ENCODE data around the gene SLPI.

SLPI gene

DNA sequence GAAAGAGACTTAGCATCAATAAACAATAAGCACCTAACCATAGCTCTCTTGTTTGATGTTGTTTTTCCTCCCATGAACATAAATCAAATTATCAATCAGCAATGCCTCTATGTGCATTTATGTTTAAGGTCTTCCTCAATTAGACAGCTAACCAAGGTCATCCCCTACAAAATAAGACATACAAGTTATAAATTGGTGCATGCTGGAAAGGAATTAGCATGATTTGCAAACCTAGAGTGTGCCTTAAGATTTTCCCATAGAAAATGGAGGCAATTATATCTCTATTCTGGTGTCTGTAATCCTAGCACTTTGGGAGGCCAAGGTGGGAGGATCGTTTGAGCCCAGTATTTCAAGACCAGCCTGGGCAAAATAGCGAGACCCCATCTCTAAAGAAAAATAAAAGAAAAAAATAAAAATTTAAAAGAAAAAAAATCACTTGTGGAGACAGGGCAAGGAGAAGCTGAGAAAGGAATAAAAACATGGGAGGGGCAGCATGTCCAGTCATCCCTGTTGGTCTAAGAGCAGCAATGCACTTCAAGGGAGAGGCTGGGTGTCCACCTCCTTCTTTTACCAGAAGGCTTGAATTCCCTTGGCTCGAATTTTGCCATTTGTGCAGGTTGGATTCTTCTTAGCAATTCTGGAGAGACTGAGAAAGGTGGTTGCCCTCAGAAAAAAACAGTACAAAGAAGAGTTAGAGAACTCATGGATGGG is 9.3 kb upstream of the SLPI start:
- no peak for DNase-seq (ENCODE audit: low spot score)
- TF ChIP-seq, protein P1, sequence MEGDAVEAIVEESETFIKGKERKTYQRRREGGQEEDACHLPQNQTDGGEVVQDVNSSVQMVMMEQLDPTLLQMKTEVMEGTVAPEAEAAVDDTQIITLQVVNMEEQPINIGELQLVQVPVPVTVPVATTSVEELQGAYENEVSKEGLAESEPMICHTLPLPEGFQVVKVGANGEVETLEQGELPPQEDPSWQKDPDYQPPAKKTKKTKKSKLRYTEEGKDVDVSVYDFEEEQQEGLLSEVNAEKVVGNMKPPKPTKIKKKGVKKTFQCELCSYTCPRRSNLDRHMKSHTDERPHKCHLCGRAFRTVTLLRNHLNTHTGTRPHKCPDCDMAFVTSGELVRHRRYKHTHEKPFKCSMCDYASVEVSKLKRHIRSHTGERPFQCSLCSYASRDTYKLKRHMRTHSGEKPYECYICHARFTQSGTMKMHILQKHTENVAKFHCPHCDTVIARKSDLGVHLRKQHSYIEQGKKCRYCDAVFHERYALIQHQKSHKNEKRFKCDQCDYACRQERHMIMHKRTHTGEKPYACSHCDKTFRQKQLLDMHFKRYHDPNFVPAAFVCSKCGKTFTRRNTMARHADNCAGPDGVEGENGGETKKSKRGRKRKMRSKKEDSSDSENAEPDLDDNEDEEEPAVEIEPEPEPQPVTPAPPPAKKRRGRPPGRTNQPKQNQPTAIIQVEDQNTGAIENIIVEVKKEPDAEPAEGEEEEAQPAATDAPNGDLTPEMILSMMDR (IDR thresholded peaks at IDR 0.05; ENCODE audit: borderline replicate concordance, control extremely low read depth, extremely low read depth, insufficient read depth, missing control alignments): no peak
- in situ Hi-C loops (cut with MboI; ENCODE audit: low sequenced_read_pairs, unreplicated experiment): no loop called here

DNA sequence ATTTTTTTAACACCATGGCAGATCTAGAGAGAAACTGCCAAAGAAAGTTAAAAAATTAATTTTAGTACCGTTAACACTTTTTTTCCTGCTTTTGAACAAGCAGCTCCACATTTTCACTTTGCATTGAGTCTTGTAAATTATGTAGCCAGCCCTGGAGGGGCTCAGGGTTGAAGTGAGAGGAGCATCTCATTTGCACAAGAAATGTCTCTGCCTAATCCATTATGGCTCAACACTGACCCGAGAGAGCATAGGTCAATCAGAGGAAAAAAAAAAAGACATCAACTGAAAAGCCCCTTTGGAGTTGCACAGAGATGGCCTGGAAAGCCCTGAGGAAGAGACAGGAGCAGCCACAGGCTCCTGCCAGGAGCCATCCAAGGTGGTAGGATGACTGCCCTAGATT is 4.3 kb upstream of the SLPI start:
- DNase-seq (ENCODE audit: low spot score): no peak
- TF ChIP-seq, protein P1 (IDR thresholded peaks at IDR 0.05; ENCODE audit: borderline replicate concordance, control extremely low read depth, extremely low read depth, insufficient read depth, missing control alignments): no peak
- in situ Hi-C loops (cut with MboI; ENCODE audit: low sequenced_read_pairs, unreplicated experiment): no loop called here

DNA sequence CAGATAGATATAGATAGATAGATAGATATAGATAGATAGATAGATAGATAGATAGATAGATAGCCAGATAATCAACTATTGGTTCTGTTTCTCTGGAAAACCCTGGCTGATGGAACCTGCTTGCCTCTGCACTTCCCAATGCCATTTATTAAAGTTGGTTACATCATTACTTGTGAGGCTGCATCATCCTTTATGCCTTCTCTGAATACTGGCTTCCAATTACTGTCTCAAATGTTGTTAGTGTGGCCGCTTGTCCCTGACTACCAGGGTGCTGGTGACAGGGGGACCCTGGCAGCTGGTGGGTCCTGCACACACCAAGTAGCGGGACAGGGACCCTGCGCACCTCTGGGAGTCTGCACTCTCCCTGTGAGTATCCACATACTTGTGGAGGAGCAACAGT is 3.9 kb upstream of the SLPI start:
- DNase-seq (ENCODE audit: low spot score): no peak

DNA sequence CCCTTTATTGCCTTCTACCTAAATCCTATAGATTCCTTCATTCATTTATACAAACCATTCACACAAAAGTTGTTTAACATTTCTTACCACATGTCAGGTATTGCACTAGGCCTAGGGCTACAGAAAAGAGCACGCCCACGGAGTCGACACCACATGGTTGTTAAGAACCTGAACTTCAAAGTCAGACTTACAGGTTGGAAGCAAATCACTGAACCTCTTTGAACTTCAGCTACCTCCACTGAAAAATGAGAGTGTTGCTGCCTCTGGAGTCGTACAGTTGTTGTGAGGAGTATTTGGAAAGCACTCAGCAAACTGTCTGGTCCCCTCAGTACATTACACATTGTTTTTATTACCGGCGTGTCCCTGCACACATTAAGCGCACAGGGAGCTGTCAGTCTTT is 3.3 kb upstream of the SLPI start:
- in situ Hi-C loops (cut with MboI; ENCODE audit: low sequenced_read_pairs, unreplicated experiment): no loop called here
- TF ChIP-seq, protein P1 (IDR thresholded peaks at IDR 0.05; ENCODE audit: borderline replicate concordance, control extremely low read depth, extremely low read depth, insufficient read depth, missing control alignments): no peak
- no peak for DNase-seq (ENCODE audit: low spot score)

More for the DNA sequence above, 3.9 kb upstream of the SLPI start:
- in situ Hi-C loops (cut with MboI; ENCODE audit: low sequenced_read_pairs, unreplicated experiment): no loop called here
- TF ChIP-seq, protein P1 (IDR thresholded peaks at IDR 0.05; ENCODE audit: borderline replicate concordance, control extremely low read depth, extremely low read depth, insufficient read depth, missing control alignments): no peak

DNA sequence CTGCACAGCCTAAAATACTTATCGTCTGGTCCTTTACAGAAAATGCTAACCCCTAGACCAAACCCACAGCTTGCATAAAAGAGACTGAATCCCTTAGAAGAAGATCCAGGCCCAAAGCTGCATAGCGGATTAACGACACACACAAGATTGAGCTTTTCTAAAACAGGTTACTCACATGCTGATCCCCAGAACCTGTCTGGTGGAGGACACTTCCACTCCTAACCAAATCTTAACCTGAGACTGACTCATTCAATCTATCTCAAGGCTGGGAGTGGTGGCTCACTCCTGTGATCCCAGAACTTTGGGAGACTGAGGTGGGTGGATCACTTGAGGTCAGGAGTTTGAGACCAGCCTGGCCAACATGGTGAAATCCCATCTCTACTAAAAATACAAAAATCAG is 2.8 kb upstream of the SLPI start:
- TF ChIP-seq, protein P1 (IDR thresholded peaks at IDR 0.05; ENCODE audit: borderline replicate concordance, control extremely low read depth, extremely low read depth, insufficient read depth, missing control alignments): no peak
- DNase-seq (ENCODE audit: low spot score): no peak
- in situ Hi-C loops (cut with MboI; ENCODE audit: low sequenced_read_pairs, unreplicated experiment): no loop called here

DNA sequence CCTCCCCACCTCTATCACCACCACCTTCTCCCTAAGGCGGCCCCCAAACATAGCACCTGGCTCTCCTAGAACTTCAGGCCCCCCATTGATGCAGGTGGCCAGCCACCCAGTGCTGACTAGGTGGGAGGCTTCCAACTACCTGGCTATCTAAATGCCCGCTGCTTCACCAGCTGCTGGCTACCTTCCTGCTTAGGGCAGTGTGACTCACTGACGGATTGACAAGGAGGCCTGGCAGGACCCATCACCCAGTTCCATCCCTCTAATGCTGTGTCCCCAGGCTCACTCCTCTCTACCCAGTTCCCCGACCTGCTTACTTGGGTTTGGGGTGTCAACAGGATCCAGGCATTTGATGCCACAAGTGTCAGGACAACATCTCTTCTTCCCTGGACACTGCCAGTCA is 1.1 kb downstream of the SLPI start:
- TF ChIP-seq, protein P1 (IDR thresholded peaks at IDR 0.05; ENCODE audit: borderline replicate concordance, control extremely low read depth, extremely low read depth, insufficient read depth, missing control alignments): no peak
- no peak for DNase-seq (ENCODE audit: low spot score)
- in situ Hi-C loops (cut with MboI; ENCODE audit: low sequenced_read_pairs, unreplicated experiment): no loop called here

All from GM13976 (cell line).